ENCODE results near the gene PHLDA3.

DNA sequence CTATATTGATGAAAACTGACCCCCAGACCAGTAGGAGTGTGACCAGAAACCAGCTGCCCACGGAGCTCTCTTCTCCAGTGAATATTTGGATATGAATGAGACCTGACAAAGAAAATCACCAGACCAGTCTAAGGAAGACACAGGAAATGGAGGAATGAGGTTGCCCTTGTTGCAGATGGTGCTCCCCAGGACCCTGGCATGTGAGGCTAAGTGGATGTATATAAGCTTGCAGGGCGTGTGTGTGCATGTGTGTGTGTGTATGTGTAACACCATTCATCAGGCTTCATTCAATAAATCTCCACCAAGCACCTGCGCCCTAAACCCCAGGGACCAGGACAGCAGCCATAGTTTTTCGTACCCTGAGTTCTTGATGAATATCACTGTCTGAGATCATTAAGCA is 14.4 kb downstream of the PHLDA3 start:
- TF ChIP-seq, protein P1, sequence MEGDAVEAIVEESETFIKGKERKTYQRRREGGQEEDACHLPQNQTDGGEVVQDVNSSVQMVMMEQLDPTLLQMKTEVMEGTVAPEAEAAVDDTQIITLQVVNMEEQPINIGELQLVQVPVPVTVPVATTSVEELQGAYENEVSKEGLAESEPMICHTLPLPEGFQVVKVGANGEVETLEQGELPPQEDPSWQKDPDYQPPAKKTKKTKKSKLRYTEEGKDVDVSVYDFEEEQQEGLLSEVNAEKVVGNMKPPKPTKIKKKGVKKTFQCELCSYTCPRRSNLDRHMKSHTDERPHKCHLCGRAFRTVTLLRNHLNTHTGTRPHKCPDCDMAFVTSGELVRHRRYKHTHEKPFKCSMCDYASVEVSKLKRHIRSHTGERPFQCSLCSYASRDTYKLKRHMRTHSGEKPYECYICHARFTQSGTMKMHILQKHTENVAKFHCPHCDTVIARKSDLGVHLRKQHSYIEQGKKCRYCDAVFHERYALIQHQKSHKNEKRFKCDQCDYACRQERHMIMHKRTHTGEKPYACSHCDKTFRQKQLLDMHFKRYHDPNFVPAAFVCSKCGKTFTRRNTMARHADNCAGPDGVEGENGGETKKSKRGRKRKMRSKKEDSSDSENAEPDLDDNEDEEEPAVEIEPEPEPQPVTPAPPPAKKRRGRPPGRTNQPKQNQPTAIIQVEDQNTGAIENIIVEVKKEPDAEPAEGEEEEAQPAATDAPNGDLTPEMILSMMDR (IDR thresholded peaks at IDR 0.05; ENCODE audit: low read length): no peak
- no peak for TF ChIP-seq EZH2 (optimal IDR thresholded peaks at IDR 0.05; ENCODE audit: low read depth, low read length)

Data from MM.1S (cell line).